CD8-positive, alpha-beta memory T cell (primary cell): Measurements from ENCODE around the gene CDK1. TPM values are rescaled to one million over a fixed set of nuclear protein-coding genes. Genes with fewer than 3 reads are reported as not detected.
A peak's percentile ranks its signal among the peaks of the same experiment; 100 is the strongest.

ENCODE experiments used
- CTCF ChIA-PET: fragments of 350-600 bp; sonication (Branson Sonifier 250); formaldehyde crosslinking; loops from one replicate; lab custom pipeline; 2021; ENCODE audit warnings: antibody characterized with exemption; lab: Charles Lee
- POLR2A ChIA-PET: fragments of 350-600 bp; sonication (Branson Sonifier 250); formaldehyde crosslinking; loops from one replicate; lab custom pipeline; 2021; ENCODE audit warnings: antibody characterized with exemption; lab: Charles Lee
- DNase-seq, 5 donors: peaks; one replicate each; pipeline versions ENCODE4 v3.0.0 to v3.0.0-alpha.2; 2020 to 2022; ENCODE audit warnings: mixed read lengths in 1 of 5
- H3K27ac ChIP-seq: one replicate; pipeline ENCODE4 v1.7.0; 2013; ENCODE audit warnings: low read depth, mild to moderate bottlenecking, low read length, moderate library complexity
- H3K27me3 ChIP-seq: 2 replicates; pipeline ENCODE4 v1.7.0; 2013; ENCODE audit warnings: low read length, mild to moderate bottlenecking; ENCODE audit not compliant: insufficient read depth, poor library complexity, severe bottlenecking
- H3K36me3 ChIP-seq: 2 replicates; pipeline ENCODE4 v1.7.0; 2013; ENCODE audit warnings: mild to moderate bottlenecking, low read length, moderate library complexity; ENCODE audit not compliant: insufficient read depth
- H3K4me1 ChIP-seq: 2 replicates; pipeline ENCODE4 v1.7.0; 2013; ENCODE audit warnings: mild to moderate bottlenecking, low read length, moderate library complexity; ENCODE audit not compliant: insufficient read depth
- H3K4me3 ChIP-seq: 2 replicates; pipeline ENCODE4 v1.7.0; 2013; ENCODE audit warnings: mild to moderate bottlenecking, low read length
- H3K9me3 ChIP-seq: 2 replicates; pipeline ENCODE4 v1.7.0; 2013; ENCODE audit warnings: mild to moderate bottlenecking, low read length
- H3K27ac Mint-ChIP-seq, 8 donors: one replicate each; pipeline ENCODE4 v1.8.0; 2020 to 2021; ENCODE audit warnings: mixed read lengths in 8 of 8, mild to moderate bottlenecking in 6 of 8, inconsistent platforms in 3 of 8, moderate library complexity in 3 of 8
- H3K27me3 Mint-ChIP-seq, 2 donors: one replicate each; pipeline ENCODE4 v1.8.0; 2020 to 2021; ENCODE audit warnings: mixed read lengths in 2 of 2, mild to moderate bottlenecking in 1 of 2, moderate library complexity in 1 of 2
- H3K36me3 Mint-ChIP-seq, 3 donors: one replicate each; pipeline ENCODE4 v1.8.0; 2020 to 2021; ENCODE audit warnings: mixed read lengths in 3 of 3, inconsistent platforms in 1 of 3, mild to moderate bottlenecking in 1 of 3
- H3K4me1 Mint-ChIP-seq, 3 donors: one replicate each; pipeline ENCODE4 v1.8.0; 2020 to 2021; ENCODE audit warnings: mixed read lengths in 3 of 3, inconsistent platforms in 1 of 3, mild to moderate bottlenecking in 1 of 3
- H3K4me3 Mint-ChIP-seq, 7 donors: one replicate each; pipeline ENCODE4 v1.8.0; 2020 to 2021; ENCODE audit warnings: mixed read lengths in 7 of 7, mild to moderate bottlenecking in 6 of 7, moderate library complexity in 4 of 7, inconsistent platforms in 2 of 7
- H3K9me3 Mint-ChIP-seq, 5 donors: one replicate each; pipeline ENCODE4 v1.8.0; 2020 to 2022; ENCODE audit warnings: mixed read lengths in 5 of 5, mild to moderate bottlenecking in 3 of 5, moderate library complexity in 2 of 5, inconsistent platforms in 1 of 5
- polyA plus RNA-seq: library from polyadenylated mRNA; unstranded; fragments of 300-500 nt; fragmentation: Illumina TruSeq; gene quantifications from one replicate; pipeline ENCODE4 v1.2.3, GENCODE V29; 2021
- total RNA-seq, 2 experiments: library from RNA; stranded (reverse); gene quantifications; one replicate each; pipeline ENCODE4 v1.2.3, GENCODE V29; 2021

Gene CDK1
- total RNA-seq, result 10 to 100 TPM; 67.9 to 68.8 TPM
- polyA plus RNA-seq, result 0.52 TPM

GRCh38 chr10:60778214-60778970 is at the start of gene CDK1:
TSS of gene CDK1 (plus strand) at chr10:60778478. CDS start at chr10:60780166, 1,688 bp downstream.
- H3K27ac Mint-ChIP-seq, result peak within 1 kb of the TSS in 7 of 8 donors; percentile 43 to 85 (median 78)

GRCh38 chr10:60729106-60729505 is 49.2 kb upstream of the CDK1 start:
- ChIA-PET CTCF (no interaction called here), POLR2A (no interaction called here)
- Histone ChIP-seq H3K4me3 (peak overlapping the region; percentile 21), H3K4me1 (peaks cover 70% of the 10 kb centered on the region), H3K36me3 (no peaks in the 10 kb centered on the region), H3K9me3 (no peaks in the 10 kb centered on the region), H3K27me3 (no peaks in the 10 kb centered on the region), H3K27ac (no peak overlapping the region)
- no peak for DNase-seq
- Mint-ChIP-seq H3K36me3 (peaks cover 0 to 4% (median 0%) of the 10 kb centered on the region in 3 donors), H3K27ac (peak overlapping the region in 7 of 8 donors; percentile 8 to 93 (median 85)), H3K4me1 (peaks cover 38 to 84% (median 48%) of the 10 kb centered on the region in 3 donors), H3K27me3 (peaks cover 7 to 45% of the 10 kb centered on the region in 2 donors), H3K9me3 (peaks cover 0 to 3% (median 0%) of the 10 kb centered on the region in 5 donors), H3K4me3 (peak overlapping the region in 5 of 7 donors; percentile 4 to 61 (median 29))

More at GRCh38 chr10:60778214-60778970, at the start of gene CDK1:
- Mint-ChIP-seq H3K4me3 (peak within 1 kb of the TSS; percentile 90 to 99 (median 97)), H3K9me3 (no peaks in the 10 kb centered on the region), H3K27me3 (peaks cover 2 to 17% of the 10 kb centered on the region in 2 donors), H3K4me1 (peaks cover 18 to 37% (median 32%) of the 10 kb centered on the region in 3 donors), H3K36me3 (peaks cover 0 to 2% (median 0%) of the 10 kb centered on the region in 3 donors)
- no peaks in the 10 kb centered on the region for H3K36me3 ChIP-seq
- H3K27ac ChIP-seq, result peak within 1 kb of the TSS; percentile 59
- POLR2A ChIA-PET, result no interaction called here
- H3K27me3 ChIP-seq, result no peaks in the 10 kb centered on the region
- no peaks in the 10 kb centered on the region for H3K9me3 ChIP-seq
- peaks cover 6% of the 10 kb centered on the region for H3K4me1 ChIP-seq
- CTCF ChIA-PET, result interaction anchor here (0.9 to 1.7 kb wide), 3 partner anchors 15 to 972 kb away, joined by 3 to 5 read pairs (median 3); no protein-coding TSS in a partner anchor
- peak; percentile 87 to 95 (median 92) for DNase-seq
- peak within 1 kb of the TSS; percentile 87 for H3K4me3 ChIP-seq

- Mint-ChIP-seq H3K36me3 (no peaks in the 10 kb centered on the region), H3K4me1 (peaks cover 38 to 63% (median 43%) of the 10 kb centered on the region in 3 donors), H3K27ac (peak overlapping the region; percentile 40 to 97 (median 92)), H3K9me3 (no peaks in the 10 kb centered on the region), H3K27me3 (peaks cover 7 to 35% of the 10 kb centered on the region in 2 donors), H3K4me3 (peak overlapping the region; percentile 89 to 99 (median 95))
- POLR2A ChIA-PET, result no interaction called here
- H3K27ac ChIP-seq, result peak overlapping the region; percentile 39
- peaks cover 54% of the 10 kb centered on the region for H3K4me1 ChIP-seq
- H3K9me3 ChIP-seq, result no peaks in the 10 kb centered on the region
- H3K27me3 ChIP-seq, result no peaks in the 10 kb centered on the region
- H3K36me3 ChIP-seq, result no peaks in the 10 kb centered on the region
- H3K4me3 ChIP-seq, result peak overlapping the region; percentile 82
- CTCF ChIA-PET, result no interaction called here
- DNase-seq, result peak in 2 of 5 donors; percentile 9 to 17
These were observed 47.0 kb upstream of the CDK1 start for GRCh38 chr10:60731134-60731885.

- Mint-ChIP-seq H3K4me3 (peak overlapping the region; percentile 89 to 99 (median 95)), H3K9me3 (no peaks in the 10 kb centered on the region), H3K4me1 (peaks cover 36 to 53% (median 38%) of the 10 kb centered on the region in 3 donors), H3K36me3 (no peaks in the 10 kb centered on the region), H3K27ac (peak overlapping the region; percentile 40 to 97 (median 92)), H3K27me3 (peaks cover 5 to 35% of the 10 kb centered on the region in 2 donors)
- H3K4me1 ChIP-seq, result peaks cover 44% of the 10 kb centered on the region
- H3K4me3 ChIP-seq, result peak overlapping the region; percentile 82
- peak overlapping the region; percentile 39 for H3K27ac ChIP-seq
- H3K36me3 ChIP-seq, result no peaks in the 10 kb centered on the region
- ChIA-PET CTCF (no interaction called here), POLR2A (no interaction called here)
- H3K27me3 ChIP-seq, result no peaks in the 10 kb centered on the region
- no peaks in the 10 kb centered on the region for H3K9me3 ChIP-seq
- peak in 2 of 5 donors; percentile 21 to 28 for DNase-seq
These were observed 46.0 kb upstream of the CDK1 start for GRCh38 chr10:60732198-60732806.

GRCh38 chr10:60732807-60733516 is 45.3 kb upstream of the CDK1 start:
- Mint-ChIP-seq H3K4me1 (peaks cover 30 to 46% (median 32%) of the 10 kb centered on the region in 3 donors), H3K27ac (peak overlapping the region; percentile 40 to 97 (median 92)), H3K4me3 (peak overlapping the region; percentile 89 to 99 (median 95)), H3K27me3 (peaks cover 5 to 35% of the 10 kb centered on the region in 2 donors), H3K36me3 (no peaks in the 10 kb centered on the region), H3K9me3 (no peaks in the 10 kb centered on the region)
- peaks cover 37% of the 10 kb centered on the region for H3K4me1 ChIP-seq
- H3K27me3 ChIP-seq, result no peaks in the 10 kb centered on the region
- H3K27ac ChIP-seq, result peak overlapping the region; percentile 39
- POLR2A ChIA-PET, result no interaction called here
- peak in 4 of 5 donors; percentile 39 to 48 (median 44) for DNase-seq
- no peaks in the 10 kb centered on the region for H3K9me3 ChIP-seq
- CTCF ChIA-PET, result no interaction called here
- peak overlapping the region; percentile 82 for H3K4me3 ChIP-seq
- no peaks in the 10 kb centered on the region for H3K36me3 ChIP-seq

GRCh38 chr10:60733517-60733822 is 44.8 kb upstream of the CDK1 start:
- Histone ChIP-seq H3K27me3 (no peaks in the 10 kb centered on the region), H3K9me3 (no peaks in the 10 kb centered on the region), H3K27ac (no peak overlapping the region), H3K36me3 (no peaks in the 10 kb centered on the region), H3K4me1 (peaks cover 36% of the 10 kb centered on the region), H3K4me3 (peak overlapping the region; percentile 82)
- peaks cover 5 to 35% of the 10 kb centered on the region in 2 donors for H3K27me3 Mint-ChIP-seq
- H3K9me3 Mint-ChIP-seq, result no peaks in the 10 kb centered on the region
- peaks cover 28 to 41% (median 29%) of the 10 kb centered on the region in 3 donors for H3K4me1 Mint-ChIP-seq
- CTCF ChIA-PET, result interaction anchor here (0.7 kb wide), 1 partner anchor 31 kb away, joined by 3 read pairs; no protein-coding TSS in a partner anchor
- POLR2A ChIA-PET, result no interaction called here
- H3K4me3 Mint-ChIP-seq, result peak overlapping the region; percentile 46 to 95 (median 73)
- H3K36me3 Mint-ChIP-seq, result no peaks in the 10 kb centered on the region
- peak in 1 of 5 donors; percentile 7 for DNase-seq
- no peak overlapping the region for H3K27ac Mint-ChIP-seq

- H3K27ac Mint-ChIP-seq, result peak overlapping the region in 1 of 8 donors; percentile 32
- peak overlapping the region; percentile 46 to 95 (median 57) for H3K4me3 Mint-ChIP-seq
- H3K27me3 Mint-ChIP-seq, result peaks cover 5 to 36% of the 10 kb centered on the region in 2 donors
- H3K9me3 Mint-ChIP-seq, result no peaks in the 10 kb centered on the region
- Histone ChIP-seq H3K4me1 (peaks cover 32% of the 10 kb centered on the region), H3K36me3 (no peaks in the 10 kb centered on the region), H3K27ac (no peak overlapping the region), H3K9me3 (no peaks in the 10 kb centered on the region), H3K4me3 (peak overlapping the region; percentile 82), H3K27me3 (no peaks in the 10 kb centered on the region)
- ChIA-PET CTCF (interaction anchor here (0.7 kb wide), 1 partner anchor 30 kb away, joined by 3 read pairs; no protein-coding TSS in a partner anchor), POLR2A (no interaction called here)
- no peak for DNase-seq
- H3K4me1 Mint-ChIP-seq, result peaks cover 25 to 38% (median 26%) of the 10 kb centered on the region in 3 donors
- no peaks in the 10 kb centered on the region for H3K36me3 Mint-ChIP-seq
These were observed 44.5 kb upstream of the CDK1 start for GRCh38 chr10:60733826-60734225.
